HUDEP-2 (cell line): ENCODE results near the gene GLIPR1L1.

Experiments
- DNase-seq, 76 experiments: peaks; one replicate each; lab custom pipeline; 2025; ENCODE audit not compliant: unreplicated experiment in 76 of 76; lab: John Stamatoyannopoulos, UW

The GLIPR1L1 gene

GRCh38 chr12:75334384-75335030 is at the start of gene GLIPR1L1:
TSS of gene GLIPR1L1 (plus strand) at chr12:75334670. CDS start at chr12:75334729, 59 bp downstream.
- DNase-seq = peak in 69 of 76 experiments; percentile 7 to 79 (median 47)

- DNase-seq = no peak
Measured at GRCh38 chr12:75288860-75289259, 45.6 kb upstream of the GLIPR1L1 start.

- peak in 1 of 76 experiments; percentile 1 for DNase-seq
Measured at GRCh38 chr12:75289753-75290152, 44.7 kb upstream of the GLIPR1L1 start.

GRCh38 chr12:75291014-75291413 is 43.5 kb upstream of the GLIPR1L1 start:
- DNase-seq = no peak

GRCh38 chr12:75294336-75294735 is 40.1 kb upstream of the GLIPR1L1 start:
- DNase-seq = peak in 43 of 76 experiments; percentile 1 to 79 (median 25)

- no peak for DNase-seq
Measured at GRCh38 chr12:75294797-75295196, 39.7 kb upstream of the GLIPR1L1 start.

- DNase-seq = no peak
Measured at GRCh38 chr12:75302225-75302624, 32.2 kb upstream of the GLIPR1L1 start.

GRCh38 chr12:75302781-75303180 is 31.7 kb upstream of the GLIPR1L1 start:
- DNase-seq = no peak

GRCh38 chr12:75305412-75306332 is 28.8 kb upstream of the GLIPR1L1 start:
- no peak for DNase-seq

- no peak for DNase-seq
Measured at GRCh38 chr12:75308279-75308678, 26.2 kb upstream of the GLIPR1L1 start.

GRCh38 chr12:75311369-75311768 is 23.1 kb upstream of the GLIPR1L1 start:
- no peak for DNase-seq

- no peak for DNase-seq
Measured at GRCh38 chr12:75315518-75315917, 19.0 kb upstream of the GLIPR1L1 start.

- peak in 48 of 76 experiments; percentile 2 to 74 (median 36) for DNase-seq
Measured at GRCh38 chr12:75317784-75318183, 16.7 kb upstream of the GLIPR1L1 start.

GRCh38 chr12:75322464-75322863 is 12.0 kb upstream of the GLIPR1L1 start:
- no peak for DNase-seq

GRCh38 chr12:75323663-75324062 is 10.8 kb upstream of the GLIPR1L1 start:
- no peak for DNase-seq

- no peak for DNase-seq
Measured at GRCh38 chr12:75327642-75328041, 6.8 kb upstream of the GLIPR1L1 start.

- peak in 73 of 76 experiments; percentile 7 to 78 (median 57) for DNase-seq
Measured at GRCh38 chr12:75329918-75330826, 4.3 kb upstream of the GLIPR1L1 start, which contains the start of gene CAPS2. TSS of gene CAPS2 (minus strand) at chr12:75330324. CDS start at chr12:75326498, 3,826 bp downstream.

- DNase-seq = no peak
Measured at GRCh38 chr12:75337905-75338304, 3.4 kb downstream of the GLIPR1L1 start.

GRCh38 chr12:75341873-75342272 is 7.4 kb downstream of the GLIPR1L1 start:
- no peak for DNase-seq

GRCh38 chr12:75345531-75345930 is 11.1 kb downstream of the GLIPR1L1 start:
- DNase-seq = no peak
